ENCODE data around the gene GTF2IRD1.

- no peak for TF ChIP-seq POLR2AphosphoS5 (IDR thresholded peaks at IDR 0.05; ENCODE audit: low read depth, low read length)
- no peak for TF ChIP-seq CTCF (IDR thresholded peaks at IDR 0.05)
- TF ChIP-seq JUND (IDR thresholded peaks at IDR 0.05), result no peak
- TF ChIP-seq ELF1 (IDR thresholded peaks at IDR 0.05), result no peak
Measured at GRCh38 chr7:74473116-74473515, 19.4 kb downstream of the GTF2IRD1 start.
